ENCODE data around the gene PRPH.
"Not testable (repeated sequence)": the region's sequence is repeated elsewhere in the genome, so short reads cannot be mapped to it uniquely, and the experiment has no call there.

The PRPH gene

DNA sequence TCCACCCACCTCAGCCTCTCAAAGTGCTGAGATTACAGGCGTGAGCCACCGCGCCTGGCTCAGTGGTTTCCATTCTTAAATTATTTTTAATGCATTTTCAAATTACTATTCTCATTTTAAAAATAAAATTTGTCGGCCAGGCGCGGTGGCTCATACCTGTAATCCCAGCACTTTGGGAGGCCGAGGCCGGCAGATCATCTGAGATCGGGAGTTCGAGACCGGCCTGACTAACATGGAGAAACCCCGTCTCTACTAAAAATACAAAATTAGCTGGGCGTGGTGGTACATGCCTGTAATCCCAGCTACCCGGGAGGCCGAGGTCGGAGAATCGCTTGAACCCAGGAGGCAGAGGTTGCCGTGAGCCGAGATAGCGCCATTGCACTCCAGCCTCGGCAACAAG lies 38.8 kb downstream of the PRPH start:
- DNase-seq (ENCODE audit: low read depth in 2 of 2), result not testable (repeated sequence)

DNA sequence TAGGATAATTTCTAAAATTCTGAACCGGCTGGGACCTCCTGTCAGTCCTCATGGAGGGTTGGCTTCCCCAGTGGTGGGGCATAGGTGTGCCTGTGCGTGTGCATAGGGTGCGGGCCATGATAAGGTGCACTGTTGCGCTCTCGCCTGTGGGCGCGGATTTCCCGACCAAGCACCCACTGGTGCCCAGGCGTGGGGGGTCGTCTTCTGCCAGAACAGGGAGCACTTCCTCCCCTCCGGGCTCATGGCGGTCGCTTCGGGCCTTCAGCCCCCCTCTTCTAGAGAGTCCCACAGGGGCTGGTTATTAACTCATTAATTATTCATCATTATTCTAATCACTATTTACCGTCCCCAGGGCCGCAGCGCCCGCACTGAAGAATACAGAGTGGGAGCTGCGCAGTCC lies 39.3 kb downstream of the PRPH start:
- DNase-seq (ENCODE audit: low read depth in 2 of 2), result no peak

DNA sequence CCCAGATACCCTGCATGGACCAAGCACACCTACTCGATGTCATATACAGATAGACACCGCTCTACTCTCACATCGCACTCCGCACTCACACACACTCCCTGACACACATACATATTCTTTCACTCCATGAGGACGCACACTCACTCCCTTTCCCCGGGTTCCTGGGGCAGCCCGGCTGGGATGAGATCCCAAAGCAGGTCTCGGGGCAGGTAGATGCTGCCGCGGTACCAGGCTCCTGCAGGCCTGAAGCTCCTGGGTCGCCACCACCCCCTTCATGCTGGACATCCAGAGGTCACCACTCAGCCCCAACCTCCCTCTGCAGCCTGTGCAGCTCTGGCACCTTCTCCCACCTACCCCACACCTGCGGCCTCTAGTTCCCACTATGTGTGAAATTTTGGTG lies 39.7 kb downstream of the PRPH start:
- no peak for DNase-seq (ENCODE audit: low read depth in 2 of 2)

DNA sequence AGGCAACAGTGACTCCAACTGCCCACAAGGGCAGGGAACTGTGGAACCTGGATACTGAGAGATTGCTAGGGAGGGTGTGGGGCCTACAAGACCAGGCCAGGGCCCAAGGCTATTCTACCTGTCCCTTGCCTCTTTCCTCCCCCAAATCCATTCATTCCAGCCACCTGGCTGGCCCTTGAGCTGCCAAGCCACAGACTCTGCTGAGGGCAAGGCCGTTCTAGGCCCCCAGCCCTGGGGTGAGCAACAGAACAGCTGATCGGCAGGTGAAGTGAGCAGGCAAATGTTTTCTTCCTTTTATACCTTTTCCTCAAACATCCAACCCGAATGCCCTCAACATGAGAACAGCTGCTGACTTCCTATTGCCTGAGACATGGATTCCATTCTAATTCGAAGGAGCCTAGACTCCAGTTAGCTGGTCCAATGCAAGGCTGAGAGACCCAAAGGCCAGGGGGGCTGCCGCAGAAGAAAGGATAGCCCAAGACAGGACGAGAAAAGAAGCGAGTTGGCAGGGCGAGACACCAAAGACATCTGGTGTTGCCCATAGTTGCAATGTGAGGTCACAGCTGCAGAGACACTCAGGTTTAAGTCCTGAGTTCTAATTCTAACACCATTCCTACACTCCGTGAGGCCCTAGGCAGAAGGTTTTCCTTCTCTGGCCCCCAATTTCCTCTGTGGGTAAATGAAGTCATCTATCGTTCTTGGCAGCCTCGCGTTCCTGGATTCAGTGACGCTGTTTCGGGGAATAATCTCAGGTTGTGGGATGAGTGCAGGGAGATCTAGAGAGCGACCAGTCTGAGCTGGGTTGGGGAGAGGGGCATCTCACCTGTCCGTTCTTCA lies 40.4 kb downstream of the PRPH start:
- no peak for DNase-seq (ENCODE audit: low read depth in 2 of 2)

DNA sequence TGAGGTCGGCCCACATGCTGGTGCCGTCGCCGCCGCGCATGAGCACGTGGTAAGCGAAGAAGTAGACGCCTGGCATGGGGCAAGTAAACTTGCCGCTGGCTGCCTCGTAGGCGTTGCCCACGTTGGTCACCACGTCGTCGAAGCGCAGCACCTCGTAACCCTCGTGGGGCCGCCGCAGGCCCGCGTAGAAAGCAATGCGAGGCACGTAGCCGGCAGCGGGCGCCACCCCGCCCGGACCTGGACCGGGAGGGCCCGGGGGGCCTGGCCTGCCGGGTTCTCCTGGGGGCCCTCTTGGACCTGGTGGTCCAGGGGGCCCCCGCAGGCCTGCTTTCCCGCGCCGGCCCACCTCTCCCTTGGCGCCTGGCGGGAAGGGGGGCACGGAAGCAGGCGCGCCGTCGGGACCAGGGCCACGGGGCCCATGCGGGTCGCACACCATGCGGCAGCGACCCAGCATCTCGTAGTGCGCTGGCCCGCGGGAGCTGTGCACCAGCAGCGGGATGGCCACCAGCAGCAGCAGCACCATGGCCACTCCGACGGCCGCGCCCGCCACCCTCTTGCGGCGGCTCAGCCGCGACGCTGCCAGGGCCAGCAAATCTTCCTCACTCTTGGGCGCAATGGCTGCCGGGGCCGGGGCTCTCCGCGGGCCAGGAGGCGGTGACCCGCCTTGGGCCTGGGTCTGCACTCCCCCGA lies 41.2 kb downstream of the PRPH start:
- no peak for DNase-seq (ENCODE audit: low read depth in 2 of 2)

DNA sequence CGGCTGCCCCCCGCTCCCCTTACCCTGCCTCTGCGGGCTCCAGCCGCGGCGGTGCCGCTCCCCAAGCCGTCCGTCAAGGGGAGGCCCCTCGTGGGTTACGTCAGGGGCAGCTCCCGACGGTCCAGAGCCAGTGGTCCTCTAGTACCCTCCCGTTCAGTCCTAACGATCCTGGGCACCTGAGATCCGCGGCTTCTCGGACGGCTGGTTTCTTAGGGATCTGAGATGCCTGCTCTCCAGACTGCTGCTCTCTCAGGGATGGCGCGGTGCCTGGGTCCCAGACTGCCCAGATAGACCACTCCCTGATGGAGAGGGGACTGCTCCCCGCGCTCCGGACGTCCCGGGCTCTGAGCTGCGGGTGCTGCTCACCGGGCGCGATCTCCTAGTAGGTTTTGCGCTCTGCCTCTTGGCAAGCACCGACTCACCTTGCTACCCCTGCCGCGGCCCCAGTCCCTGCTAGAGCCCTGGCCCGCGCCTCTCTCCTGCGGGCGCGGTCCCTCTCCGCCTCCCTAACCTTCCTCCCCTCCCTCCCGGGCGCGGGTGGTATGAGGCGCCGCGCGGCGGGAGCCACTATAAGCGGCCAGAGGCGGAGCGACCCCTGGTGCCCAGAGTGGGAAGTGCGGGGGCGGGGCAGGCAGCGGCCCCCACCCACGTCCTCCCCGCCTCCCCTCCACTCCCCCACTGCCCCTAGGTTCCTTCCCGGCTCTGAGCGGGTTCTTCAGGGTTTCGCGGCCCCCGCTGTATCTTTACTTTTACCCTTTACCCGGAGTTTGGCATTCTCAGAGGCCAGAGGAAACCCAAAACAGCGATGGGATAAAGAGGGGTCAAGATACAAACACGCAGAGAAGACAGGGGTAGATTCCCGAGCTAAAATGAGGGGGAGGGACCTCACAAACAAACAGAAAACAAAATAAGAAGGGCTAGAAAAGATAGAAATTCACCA lies 42.0 kb downstream of the PRPH start, which contains the start of gene C1QL4:
Gene C1QL4, minus strand, starts transcription at position 544 of the 940 bp plus-strand sequence. CDS start 711 bp downstream, outside the sequence.
- peak in 1 of 2 donors; percentile 86 for DNase-seq (ENCODE audit: low read depth in 2 of 2)

DNA sequence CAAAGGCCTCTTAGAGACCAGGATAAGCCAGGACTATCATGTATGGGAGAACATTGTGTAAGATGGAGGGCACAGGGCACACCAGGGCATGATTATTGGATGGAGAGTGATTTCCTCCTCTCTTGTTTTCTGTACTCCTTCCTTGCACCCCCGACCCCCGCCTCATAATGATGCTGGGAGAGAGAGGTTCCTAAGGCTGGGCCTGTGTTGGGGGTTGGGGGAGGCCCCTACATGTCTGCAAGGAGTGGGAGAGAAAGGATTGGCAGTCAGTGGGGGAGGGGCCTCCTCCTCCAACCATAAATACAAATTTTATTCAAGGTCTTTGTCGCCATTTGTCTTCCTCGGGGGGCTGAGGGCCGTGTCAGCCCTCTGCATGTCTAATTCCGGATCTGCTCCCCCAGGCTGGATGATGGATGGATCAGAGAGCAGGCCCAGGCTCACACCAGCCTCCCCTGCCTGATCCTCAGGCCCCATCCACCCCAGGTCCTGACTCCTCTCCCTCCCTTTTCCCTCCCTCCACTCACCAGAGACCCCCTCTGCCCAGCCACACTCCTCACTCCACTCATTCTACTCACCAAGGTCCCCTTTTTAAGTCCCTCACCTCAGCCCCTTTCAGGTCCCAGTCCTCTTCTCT lies 44.0 kb downstream of the PRPH start:
- DNase-seq (ENCODE audit: low read depth in 2 of 2), result no peak

DNA sequence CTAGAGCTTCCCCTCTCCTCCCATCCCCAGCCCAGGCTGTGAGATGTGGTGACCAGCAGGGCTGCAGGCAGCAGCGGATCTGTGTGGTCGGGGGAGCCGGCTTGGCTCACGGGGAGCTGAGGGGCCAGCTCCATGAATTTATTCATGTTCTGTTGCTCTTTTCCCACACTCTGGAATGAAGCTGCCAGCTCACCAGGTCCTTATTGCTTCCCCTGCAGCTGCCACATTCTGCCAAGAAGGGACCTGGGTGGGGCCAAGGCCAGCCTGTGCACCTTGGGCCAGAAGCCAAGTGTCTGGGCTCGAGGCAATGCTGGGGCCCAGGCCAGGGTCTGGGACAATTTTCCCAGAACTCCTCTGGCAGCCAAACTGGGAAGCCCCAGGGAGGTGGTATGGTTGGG lies 44.5 kb downstream of the PRPH start:
- no peak for DNase-seq (ENCODE audit: low read depth in 2 of 2)

DNA sequence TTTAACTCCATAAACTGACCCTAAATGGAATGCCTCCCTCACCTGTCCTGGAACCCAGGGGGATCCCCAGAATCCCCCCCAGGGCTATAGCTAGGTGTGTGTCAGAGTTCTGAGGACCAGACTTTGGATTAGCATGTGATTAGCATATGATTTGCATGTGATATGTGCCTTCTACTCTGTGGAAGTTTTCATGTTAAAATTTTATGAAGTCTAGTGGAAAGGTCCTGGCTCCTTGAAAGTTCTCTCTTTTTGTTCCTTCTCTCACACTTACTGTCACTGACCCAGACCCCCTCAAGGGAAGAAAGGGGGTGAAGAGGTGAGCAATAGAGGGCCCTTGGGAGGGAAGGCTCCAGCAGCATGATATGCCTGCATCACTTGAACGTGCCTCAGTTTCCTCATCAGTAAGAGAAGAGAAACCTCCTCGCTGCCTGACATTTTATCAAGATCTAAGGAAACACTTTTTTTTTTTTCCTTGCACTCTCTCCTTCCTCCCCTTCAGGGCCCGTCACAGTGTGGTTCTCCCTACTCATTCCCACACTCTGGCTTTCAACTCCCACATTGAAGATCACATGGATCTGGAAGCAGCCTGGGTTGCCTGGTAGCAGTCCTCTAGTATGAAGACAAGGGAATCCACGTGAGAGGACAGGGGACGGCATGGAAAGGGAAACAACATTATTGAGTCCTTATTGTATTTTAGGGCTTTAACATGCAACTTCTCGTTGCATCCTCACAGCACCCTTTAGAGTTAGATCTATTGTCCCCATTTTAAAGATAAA lies 45.3 kb downstream of the PRPH start:
- DNase-seq (ENCODE audit: low read depth in 2 of 2), result no peak

DNA sequence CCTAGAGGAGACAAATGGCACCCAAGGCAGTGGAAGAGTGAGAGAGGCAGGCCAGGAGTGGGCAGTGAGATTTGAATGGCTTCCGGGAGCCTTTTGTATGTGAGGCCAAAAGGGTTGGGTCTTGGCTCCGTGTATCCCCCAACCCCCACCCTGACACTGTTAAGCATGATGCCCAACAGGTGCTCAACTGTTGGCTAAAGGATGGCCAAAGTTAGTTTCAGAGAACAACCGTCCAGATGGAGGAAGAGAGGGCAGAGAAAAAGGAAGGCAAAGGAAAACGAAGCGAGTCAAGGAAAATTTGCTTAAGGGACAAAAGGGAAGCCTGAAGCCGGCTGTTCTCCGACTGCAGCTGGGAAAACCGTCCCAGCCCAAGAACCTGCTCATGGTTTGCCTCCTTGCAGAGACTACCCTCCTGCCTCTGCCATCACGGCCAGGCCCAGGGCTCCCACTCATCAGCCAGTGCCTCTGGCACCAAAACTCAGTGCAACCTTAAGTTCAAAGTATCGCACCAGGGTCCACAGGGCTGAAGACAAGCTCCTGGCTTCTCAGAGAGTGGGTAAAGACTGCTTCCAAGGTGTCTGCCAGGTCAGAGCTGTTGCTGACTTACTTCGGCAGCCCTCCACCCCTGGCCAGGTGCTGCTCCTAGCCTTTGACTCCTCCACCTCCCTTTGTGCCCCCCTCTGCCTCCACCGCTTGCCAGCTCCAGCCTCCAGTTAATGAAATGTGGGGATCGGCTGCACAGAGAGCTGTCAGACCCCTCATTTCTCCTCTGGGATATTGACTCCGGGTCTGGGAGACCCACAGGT lies 46.2 kb downstream of the PRPH start:
- DNase-seq (ENCODE audit: low read depth in 2 of 2), result no peak

DNA sequence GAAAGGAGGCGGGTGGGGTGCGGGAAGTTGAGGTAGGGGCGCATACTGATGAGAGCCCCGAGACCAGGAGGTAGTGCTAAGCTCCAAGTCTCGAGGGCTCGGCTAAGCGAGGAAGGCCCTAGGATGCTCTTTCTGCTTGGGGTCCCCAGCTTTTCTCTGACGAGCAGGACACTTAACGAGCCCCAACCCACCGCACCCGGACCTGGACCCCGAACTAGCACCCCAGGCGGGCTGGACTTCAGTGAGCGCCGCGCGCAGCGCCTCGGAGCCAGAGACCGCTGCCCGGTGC lies 46.8 kb downstream of the PRPH start:
- no peak for DNase-seq (ENCODE audit: low read depth in 2 of 2)

DNA sequence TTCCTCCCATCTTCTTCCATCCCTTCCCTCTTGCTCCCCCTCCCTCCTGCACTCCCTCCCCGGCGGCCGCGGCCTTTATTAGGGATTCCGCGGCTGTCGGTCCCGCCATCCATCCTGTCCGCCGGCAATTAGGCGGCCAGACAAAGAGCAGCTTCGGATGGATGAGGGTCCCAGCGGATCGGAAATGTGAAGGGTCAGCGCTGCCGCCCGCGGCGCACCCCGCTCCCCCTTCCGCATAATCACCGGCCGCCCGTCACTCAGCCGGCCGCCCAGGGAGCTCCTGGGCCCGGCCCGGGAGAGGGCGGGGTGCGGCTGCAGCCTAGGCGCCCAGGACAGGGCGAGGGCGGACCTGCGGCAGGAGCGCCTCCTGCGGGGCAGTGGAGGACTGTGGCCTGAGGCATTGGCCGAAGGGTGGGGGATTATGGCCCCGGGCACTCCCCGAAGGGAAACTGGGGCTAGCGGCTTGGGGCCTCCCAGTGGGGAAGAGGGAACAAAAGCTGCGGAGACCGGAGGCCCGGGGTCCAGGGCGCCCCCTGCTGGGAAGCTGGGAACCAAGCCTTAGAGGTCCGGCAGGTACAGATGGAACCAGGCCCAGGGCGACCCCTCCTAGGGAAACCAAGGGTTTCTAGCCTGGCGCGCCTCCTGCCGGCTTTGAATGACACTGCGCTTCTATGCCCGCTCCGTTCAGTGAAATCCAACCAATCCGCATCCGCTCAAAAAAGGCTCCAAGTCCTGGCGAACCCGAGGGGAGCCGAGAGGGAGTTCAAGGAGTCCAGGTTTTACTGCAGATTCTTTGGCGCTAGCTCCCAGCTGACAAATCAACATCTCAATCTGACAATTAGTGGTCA lies 47.3 kb downstream of the PRPH start:
- peak; percentile 80 to 81 for DNase-seq (ENCODE audit: low read depth in 2 of 2)

DNA sequence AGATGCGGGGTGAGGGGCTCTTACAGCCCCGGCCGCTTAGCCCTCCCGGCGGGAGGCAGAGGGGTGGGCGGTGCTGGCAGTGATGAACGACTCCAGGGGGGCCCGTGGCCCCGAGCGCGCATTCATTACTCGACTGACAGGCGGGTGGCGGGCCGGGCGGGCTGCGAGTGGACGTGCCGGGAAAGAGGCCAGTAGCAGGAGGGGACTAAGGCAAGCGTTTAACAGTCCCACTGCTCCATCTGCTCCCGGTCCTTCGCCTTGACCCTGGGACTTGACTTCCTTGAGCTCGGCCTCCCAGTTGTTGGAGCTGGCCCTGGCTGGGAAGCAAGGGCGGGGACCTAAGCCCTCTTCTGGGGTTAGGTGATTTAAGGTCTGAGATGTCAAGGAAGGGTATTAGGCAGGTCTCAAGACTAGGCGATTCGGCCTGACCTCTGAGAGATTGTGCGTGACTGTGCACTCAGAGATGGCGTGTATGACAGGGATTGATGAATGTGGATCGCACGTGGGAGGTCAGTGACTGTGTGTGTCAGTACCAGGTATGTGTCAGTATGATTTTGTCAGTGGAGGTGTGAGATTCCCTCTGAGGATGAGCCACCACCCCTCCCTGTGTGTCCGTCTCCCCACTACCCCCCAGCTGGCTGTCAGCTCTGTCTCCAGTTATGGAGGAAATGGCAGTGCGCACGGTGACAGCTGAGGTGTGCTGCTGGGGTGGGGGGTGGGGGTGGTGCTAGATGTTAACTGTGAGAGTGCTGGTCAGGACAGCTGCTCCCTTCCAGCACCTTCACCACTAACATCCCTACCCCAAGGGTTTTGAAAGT lies 48.2 kb downstream of the PRPH start:
- peak in 1 of 2 donors; percentile 53 for DNase-seq (ENCODE audit: low read depth in 2 of 2)

DNA sequence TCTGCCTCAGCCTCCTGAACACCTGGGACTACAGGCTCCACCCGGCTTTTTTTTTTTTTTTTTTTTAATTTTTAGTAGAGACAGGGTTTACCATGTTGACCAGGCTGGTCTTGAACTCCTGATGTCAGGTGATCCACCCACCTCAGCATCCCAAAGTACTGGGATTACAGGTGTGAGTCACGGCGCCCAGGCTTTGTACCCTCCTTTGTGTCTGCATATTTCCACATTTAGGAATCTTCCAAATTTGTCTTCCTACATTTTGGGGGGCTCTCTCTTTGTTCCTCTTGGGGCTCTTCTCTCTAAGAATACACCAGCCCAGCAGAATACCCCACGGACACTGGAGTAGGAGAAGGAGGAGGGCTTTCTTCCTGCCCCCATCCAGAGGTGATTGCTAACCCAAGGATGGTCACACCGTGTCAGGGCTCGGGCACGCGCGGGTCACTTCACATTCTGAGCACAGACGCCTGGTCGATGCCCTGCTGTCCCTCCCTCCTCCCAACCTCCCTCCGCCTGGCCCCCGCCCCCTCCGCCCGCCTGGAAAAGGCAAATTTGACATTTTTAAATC lies 49.6 kb downstream of the PRPH start:
- DNase-seq (ENCODE audit: low read depth in 2 of 2), result no peak

DNA sequence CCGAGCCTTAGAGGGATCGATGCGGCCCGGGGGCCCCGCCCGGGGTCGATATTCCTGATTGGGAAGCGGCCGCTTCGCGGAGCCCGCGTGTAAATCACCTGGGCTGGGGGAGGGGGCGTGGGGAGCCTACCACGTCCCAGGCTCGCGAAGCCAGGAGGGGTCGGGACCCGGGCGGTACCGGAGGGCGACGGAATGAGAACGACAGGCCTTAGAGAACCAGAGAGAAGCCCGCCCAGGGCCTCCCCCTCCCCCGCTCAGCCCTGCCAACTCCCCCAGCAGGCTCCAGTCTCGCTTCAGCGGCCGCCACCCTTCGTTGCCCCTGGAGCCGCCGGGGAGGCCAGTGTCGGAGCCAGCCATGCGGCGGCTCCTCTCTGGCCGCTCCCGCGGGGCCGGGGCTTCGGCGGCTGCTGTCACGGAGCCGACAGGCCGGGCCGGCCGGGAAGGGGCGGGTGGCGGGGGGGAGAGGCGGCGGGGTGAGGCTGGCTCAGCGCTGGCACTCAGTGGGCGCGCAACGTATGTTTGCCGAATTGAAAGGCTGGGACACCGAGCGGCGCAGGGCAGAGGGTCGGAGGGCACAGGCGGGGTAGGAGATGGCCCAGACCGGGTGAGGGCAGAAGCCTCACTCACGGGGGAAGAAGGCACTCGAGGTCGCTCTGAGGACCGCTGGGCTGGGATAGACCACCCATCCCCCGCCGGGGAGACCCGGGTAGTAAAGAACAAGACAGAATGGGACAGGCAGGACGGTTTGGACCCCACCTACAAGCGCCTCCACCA lies 50.3 kb downstream of the PRPH start:
- no peak for DNase-seq (ENCODE audit: low read depth in 2 of 2)

DNA sequence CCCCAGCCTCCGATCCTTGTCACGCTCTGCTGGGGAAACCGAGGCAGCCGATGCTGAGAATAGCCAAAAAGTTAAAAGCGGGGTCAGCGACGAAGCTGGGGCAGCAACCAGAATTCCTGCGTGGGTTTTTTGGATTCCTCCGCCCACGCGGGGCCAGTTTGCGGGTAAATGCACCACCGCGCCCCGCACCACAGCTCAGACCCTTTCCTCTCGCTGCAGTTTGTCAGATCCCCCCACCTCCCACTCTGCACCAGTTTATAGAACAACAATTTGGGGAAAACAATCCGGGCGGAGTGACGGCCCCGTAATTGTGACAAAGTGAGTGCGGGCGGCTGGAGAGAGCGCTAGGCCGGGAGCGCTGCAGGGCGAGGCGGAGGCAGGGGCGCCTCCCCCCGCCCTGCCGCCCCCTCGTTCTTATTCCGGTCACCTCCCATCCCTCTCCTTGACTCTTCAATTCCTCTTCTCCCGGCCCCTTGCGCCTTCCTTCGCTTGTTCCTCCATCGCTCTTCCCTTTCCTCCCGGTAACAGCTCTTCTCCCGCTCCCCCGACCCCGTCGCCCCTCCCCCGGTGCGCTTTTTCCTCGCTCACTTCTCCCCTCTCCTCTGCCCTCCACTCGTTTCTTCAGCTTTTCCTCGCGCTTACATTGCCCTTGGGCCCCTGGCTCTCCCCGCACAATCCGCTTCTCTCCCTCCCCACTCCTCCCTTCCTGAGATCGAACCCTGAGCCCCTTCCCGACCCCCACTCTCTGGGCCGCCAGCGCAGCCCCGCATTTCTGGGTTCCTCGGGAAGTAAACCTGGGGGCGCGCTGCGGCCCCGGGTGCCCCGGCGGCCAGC lies 51.1 kb downstream of the PRPH start:
- no peak for DNase-seq (ENCODE audit: low read depth in 2 of 2)

Measured in stimulated activated CD4-positive, alpha-beta T cell treated with anti-CD3 and anti-CD28 coated beads, Interleukin-15, amount 100 ng/mL, for 48 hours (primary cell).